COLO668 (cell line): ENCODE measurements around the gene ATP2A3.

Source experiments
- DNase-seq: peaks from one replicate; lab custom pipeline; 2025; ENCODE audit not compliant: unreplicated experiment; lab: John Stamatoyannopoulos, UW

Gene ATP2A3

GRCh38 chr17:3929764-3930163, 34.5 kb downstream of the ATP2A3 start:
- no peak for DNase-seq

- no peak for DNase-seq
Observed at GRCh38 chr17:3929181-3929580, 35.1 kb downstream of the ATP2A3 start.

- DNase-seq, result no peak
Observed at GRCh38 chr17:3928406-3928805, 35.8 kb downstream of the ATP2A3 start.

- no peak for DNase-seq
Observed at GRCh38 chr17:3927628-3928340, 36.5 kb downstream of the ATP2A3 start.

GRCh38 chr17:3926860-3927627, 37.2 kb downstream of the ATP2A3 start:
- no peak for DNase-seq

- no peak for DNase-seq
Observed at GRCh38 chr17:3925684-3926485, 38.4 kb downstream of the ATP2A3 start.

GRCh38 chr17:3924512-3925350, 39.5 kb downstream of the ATP2A3 start:
- DNase-seq, result no peak

GRCh38 chr17:3923466-3924190, 40.6 kb downstream of the ATP2A3 start:
- DNase-seq, result peak; percentile 74

GRCh38 chr17:3922765-3923164, 41.5 kb downstream of the ATP2A3 start:
- DNase-seq, result peak; percentile 31

GRCh38 chr17:3921502-3922319, 42.5 kb downstream of the ATP2A3 start:
- DNase-seq, result peak; percentile 14

- peak; percentile 7 for DNase-seq
Observed at GRCh38 chr17:3921006-3921405, 43.2 kb downstream of the ATP2A3 start.

GRCh38 chr17:3919123-3919624, 45.1 kb downstream of the ATP2A3 start:
- DNase-seq, result no peak

- peak; percentile 5 for DNase-seq
Observed at GRCh38 chr17:3918372-3919122, 45.7 kb downstream of the ATP2A3 start.

- DNase-seq, result peak; percentile 11
Observed at GRCh38 chr17:3917391-3917931, 46.8 kb downstream of the ATP2A3 start.

- no peak for DNase-seq
Observed at GRCh38 chr17:3916825-3917224, 47.4 kb downstream of the ATP2A3 start.

GRCh38 chr17:3915995-3916696, 48.1 kb downstream of the ATP2A3 start, which contains the start of gene P2RX1:
Gene P2RX1 (minus strand): TSS chr17:3916465. CDS start chr17:3916225, 240 bp downstream.
- no peak for DNase-seq

- DNase-seq, result no peak
Observed at GRCh38 chr17:3915581-3915994, 48.6 kb downstream of the ATP2A3 start.
